K562 (cell line): ENCODE results near the gene EVI5. TPM values are rescaled to one million over a fixed set of nuclear protein-coding genes. Genes with fewer than 3 reads are reported as not detected.

Source experiments
- ATAC-seq: fragments of 200-7000 bp; cut with Tn5 transposase; 3 replicates; pipeline ENCODE4 v1.9.1; 2020; ENCODE audit warnings: moderate library complexity
- BruUV-seq: library from RNA; stranded (reverse); fragments of 400-500 nt; replicated peaks from 2 replicates; lab custom pipeline; 2021; lab: Mats Ljungman, UMichigan
- CTCF ChIA-PET: fragments of 300-600 bp; formaldehyde crosslinking; extraction: SDS; loops from one replicate; lab custom pipeline; 2021; ENCODE audit warnings: low intra/inter-chr PET ratio; lab: Yijun Ruan, JAX
- POLR2A ChIA-PET: fragments of 300-600, 350-650 bp; sonication (Branson Sonifier 250); formaldehyde crosslinking; extraction: SDS; loops from one replicate; lab custom pipeline; 2021; ENCODE audit warnings: antibody characterized with exemption, inconsistent platforms; lab: Yijun Ruan, JAX
- DNase-seq, 4 experiments: peaks; one replicate each; pipeline versions ENCODE4 v3.0.0 to v3.0.0-alpha.2; 2011 to 2018; ENCODE audit warnings: low spot score in 3 of 4, mixed read lengths in 3 of 4; ENCODE audit errors: extremely low read depth in 1 of 4
- FAIRE-seq: peaks from 2 replicates; lab custom pipeline; 2011; peaks lifted over from hg19 to GRCh38; lab: Jason Lieb, UNC
- H2AFZ ChIP-seq: 2 replicates; pipeline ENCODE4 v1.6.0; 2011; ENCODE audit warnings: low read depth, low read length, control low read depth, inconsistent platforms
- H3K27ac ChIP-seq: fragments of 200-600 bp; 3 replicates; pipeline ENCODE4 v1.8.0; 2011; ENCODE audit warnings: low read depth, mild to moderate bottlenecking, control low read depth, inconsistent platforms, low read length, moderate library complexity, mixed read lengths; ENCODE audit errors: extremely low read depth
- H3K27me3 ChIP-seq, 2 experiments: fragments of 300-600 bp in 1 of 2; 2 replicates in 1 of 2; 3 replicates in 1 of 2; pipeline versions ENCODE4 v1.6.0 to v1.8.0; 2011; ENCODE audit warnings: inconsistent platforms in 2 of 2, low read length in 2 of 2, mild to moderate bottlenecking in 1 of 2, mixed read lengths in 1 of 2, moderate library complexity in 1 of 2; ENCODE audit not compliant: control insufficient read depth in 2 of 2, insufficient read depth in 2 of 2
- H3K36me3 ChIP-seq: fragments of 300-600 bp; 3 replicates; pipeline ENCODE4 v1.8.0; 2011; ENCODE audit warnings: mild to moderate bottlenecking, low read length, inconsistent platforms; ENCODE audit not compliant: control insufficient read depth, insufficient read depth
- H3K4me1 ChIP-seq, 2 experiments: fragments of 200-600 bp in 1 of 2; replicated peaks in 1 of 2; 2 replicates in 1 of 2; 3 replicates in 1 of 2; pipeline versions ENCODE4 v1.5.1 to v1.8.0; 2011; ENCODE audit warnings: inconsistent platforms in 2 of 2, low read length in 2 of 2, mild to moderate bottlenecking in 1 of 2, mixed read lengths in 1 of 2, moderate library complexity in 1 of 2; ENCODE audit not compliant: control insufficient read depth in 2 of 2, insufficient read depth in 2 of 2
- H3K4me2 ChIP-seq: 2 replicates; pipeline ENCODE4 v1.6.1; 2011; ENCODE audit warnings: low read length, control low read depth, inconsistent platforms, mixed read lengths; ENCODE audit not compliant: insufficient read depth
- H3K4me3 ChIP-seq: fragments of 200-600 bp; sonication (generic), shearing (Covaris generic); 2 replicates; pipeline ENCODE4 v1.5.1; 2016; ENCODE audit warnings: control low read depth, inconsistent platforms
- H3K79me2 ChIP-seq: fragments of 200-600 bp; 3 replicates; pipeline ENCODE4 v1.8.0; 2011; ENCODE audit warnings: low read length, inconsistent platforms; ENCODE audit not compliant: control insufficient read depth, insufficient read depth
- H3K9ac ChIP-seq, 2 experiments: 2 replicates each; pipeline versions ENCODE4 v1.6.0 to v1.6.1; 2011; ENCODE audit warnings: low read depth in 2 of 2, low read length in 2 of 2, control low read depth in 1 of 2, inconsistent platforms in 1 of 2, mild to moderate bottlenecking in 1 of 2, mixed read lengths in 1 of 2; ENCODE audit not compliant: insufficient read depth in 1 of 2
- H3K9me1 ChIP-seq: one replicate; pipeline ENCODE4 v1.6.0; 2011; ENCODE audit warnings: inconsistent platforms, mild to moderate bottlenecking, low read length, moderate library complexity; ENCODE audit not compliant: control insufficient read depth, insufficient read depth
- H3K9me3 ChIP-seq: replicated peaks from 2 replicates; pipeline ENCODE4 v1.5.1; 2011; ENCODE audit warnings: low read depth, low read length, inconsistent platforms; ENCODE audit not compliant: control insufficient read depth, insufficient read depth
- H4K20me1 ChIP-seq: replicated peaks from 2 replicates; pipeline ENCODE4 v1.6.1; 2011; ENCODE audit warnings: low read length, inconsistent platforms, mixed read lengths; ENCODE audit not compliant: control insufficient read depth, insufficient read depth
- BHLHE40 ChIP-seq: IDR thresholded peaks from 2 replicates; pipeline ENCODE4 v1.6.1; 2011; ENCODE audit warnings: low read length, improper control_type of control experiment
- CREB5 ChIP-seq: fragments of 250-450 bp; sonication (Bioruptor Pico); IDR thresholded peaks from 2 replicates; pipeline ENCODE4 v1.5.0; 2020; ENCODE audit warnings: mild to moderate bottlenecking
- E4F1 ChIP-seq: fragments of 250-450 bp; sonication (Bioruptor Pico); IDR thresholded peaks from 2 replicates; pipeline ENCODE4 v1.5.0; 2021; ENCODE audit warnings: mild to moderate bottlenecking, borderline replicate concordance
- FOS ChIP-seq: IDR thresholded peaks from 3 replicates; pipeline ENCODE4 v1.6.1; 2011; ENCODE audit not compliant: insufficient read length; ENCODE audit errors: extremely low read depth
- HMBOX1 ChIP-seq: sonication (generic); IDR thresholded peaks from 2 replicates; pipeline ENCODE4 v1.6.1; 2016
- KAT2B ChIP-seq: IDR thresholded peaks from one replicate; pipeline ENCODE4 v1.6.1; 2012; ENCODE audit warnings: low read depth, mild to moderate bottlenecking, control low read depth, inconsistent platforms, low read length, moderate library complexity
- RB1 ChIP-seq: fragments of 450-650 bp; IDR thresholded peaks from 2 replicates; pipeline ENCODE4 v1.6.1; 2017; ENCODE audit warnings: low read depth, mild to moderate bottlenecking
- ZNF121 ChIP-seq: sonication (generic); formaldehyde crosslinking; conservative IDR thresholded peaks from 2 replicates; pipeline ENCODE4 v1.8.0; 2022; ENCODE audit warnings: missing genetic modification reagents
- ZNF134 ChIP-seq: fragments of 250-450 bp; sonication (Bioruptor Pico); conservative IDR thresholded peaks from 2 replicates; pipeline ENCODE4 v1.4.0; 2020
- WGBS: fragments of 100-300 bp; shearing (Covaris generic); methylation state at CpG from one replicate; pipeline ENCODE4 v1.1.6; 2016; ENCODE audit warnings: low coverage, mixed read lengths; ENCODE audit not compliant: insufficient coverage; ENCODE audit errors: missing lambda C conversion rate; 5-methylcytosine and 5-hydroxymethylcytosine counted together
- in situ Hi-C: fragments of 300-500 bp; cut with MboI; formaldehyde crosslinking; loops from 4 replicates; pipeline ENCODE4 v1.15.0; 2018; ENCODE audit warnings: inconsistent platforms, mixed read lengths
- intact Hi-C: fragments of 100-400 bp; cut with micrococcal nuclease; formaldehyde crosslinking; loops from 2 replicates; pipeline ENCODE4 v1.14.2; 2022
- polyA plus RNA-seq, 8 experiments: library from polyadenylated mRNA; depleted of rRNA in 4 of 8; stranded (reverse) in 5 of 8; unstranded in 3 of 8; fragments of >200 nt; fragmentation: Nextera tagmentation in 2 of 8; fragmentation: Illumina TruSeq in 1 of 8; extraction: Ambion mirVana in 2 of 8; extraction: Trizol in 1 of 8; gene quantifications; 2 replicates each; pipeline versions ENCODE4 v1.2.1 to v1.2.3, GENCODE V29; 2011 to 2014; ENCODE audit warnings: inconsistent platforms in 1 of 8, missing spikeins in 1 of 8
- total RNA-seq, 7 experiments: library from RNA; depleted of rRNA in 6 of 7; stranded (reverse); fragments of >200 nt in 6 of 7; fragmentation: Illumina TruSeq in 2 of 7; extraction: Trizol in 2 of 7; gene quantifications; 2 replicates each; pipeline versions ENCODE4 v1.2.1 to v1.2.3, GENCODE V29; 2011 to 2021; ENCODE audit warnings: low replicate concordance in 1 of 7

EVI5 gene
- total and polyA plus RNA-seq, 9 of the 15 experiments (the other 6 are each of a cell fraction or from before 2014, with no cell fraction given), result 1.7 to 50.1 (median 13.7) TPM

GRCh38 chr1:92791487-92792066 is 6.7 kb upstream of the EVI5 start (continued):
- no peak for TF ChIP-seq E4F1 (CRISPR knock-in tag)
- TF ChIP-seq RB1, result no peak
- TF ChIP-seq KAT2B, result no peak
- TF ChIP-seq ZNF134 (CRISPR knock-in tag), result no peak
- TF ChIP-seq CREB5, result no peak

- no peak for FAIRE-seq
Measured at GRCh38 chr1:92790867-92791266, 6.0 kb upstream of the EVI5 start.

More at GRCh38 chr1:92790867-92791266, 6.0 kb upstream of the EVI5 start:
- H3K9me3 ChIP-seq, result no peaks in the 10 kb centered on the region
- TF ChIP-seq FOS (no peak), BHLHE40 (no peak), ZNF121 (CRISPR knock-in tag) (0 out of 2 replicates have a peak, but pooled peaks have one; percentile 1), HMBOX1 (0 out of 2 replicates have a peak, but pooled peaks have one; percentile 17)
- TF ChIP-seq, all 486 proteins: peak for 2
- ATAC-seq (no peak), DNase-seq (no peak)
- Histone ChIP-seq H3K4me2 (no peak overlapping the region), H3K9ac (no peak overlapping the region), H4K20me1 (no peaks in the 10 kb centered on the region), H3K4me3 (no peak overlapping the region), H3K36me3 (no peaks in the 10 kb centered on the region), H3K4me1 (peaks cover 13 to 27% of the 10 kb centered on the region in 2 experiments; a peak in 4 of 5 replicates), H2AFZ (no peak overlapping the region), H3K79me2 (no peaks in the 10 kb centered on the region), H3K27me3 (no peaks in the 10 kb centered on the region), H3K27ac (no peak overlapping the region), H3K9me1 (no peaks in the 10 kb centered on the region)
- intact Hi-C loops, result no loop called here
- in situ Hi-C loops, result no loop called here
- BruUV-seq, result no TSS peak
- CTCF ChIA-PET, result no interaction called here
- WGBS, result 92% methylated on average over 2 of the region's 2 CpGs
- POLR2A ChIA-PET, result interaction anchor here (1.7 to 3.2 kb wide), 2 partner anchors 12 to 16 kb away, joined by 4 to 12 read pairs; no protein-coding TSS in a partner anchor
